Suprapubic skin (tissue), 3 donors: ENCODE measurements around the gene ZMYND11.

Experiments
- EP300 ChIP-seq: sonication (generic); formaldehyde crosslinking; IDR thresholded peaks from one replicate; pipeline ENCODE4 v1.6.1; 2017; ENCODE audit warnings: antibody characterized with exemption
- POLR2A ChIP-seq, 2 donors: fragments of 450-650 bp; IDR thresholded peaks; one replicate each; pipeline ENCODE4 v1.6.1; 2017; ENCODE audit warnings: antibody characterized with exemption in 2 of 2, mild to moderate bottlenecking in 2 of 2, moderate library complexity in 2 of 2
- TF ChIP-seq, protein P1 (sequence below), 2 donors: fragments of 200-600 bp in 1 of 2; fragments of 450-650 bp in 1 of 2; sonication (generic) in 1 of 2; IDR thresholded peaks; one replicate each; pipeline ENCODE4 v1.5.1; 2016 to 2019; ENCODE audit warnings: antibody characterized with exemption in 2 of 2, mild to moderate bottlenecking in 1 of 2, moderate library complexity in 1 of 2

DNA sequence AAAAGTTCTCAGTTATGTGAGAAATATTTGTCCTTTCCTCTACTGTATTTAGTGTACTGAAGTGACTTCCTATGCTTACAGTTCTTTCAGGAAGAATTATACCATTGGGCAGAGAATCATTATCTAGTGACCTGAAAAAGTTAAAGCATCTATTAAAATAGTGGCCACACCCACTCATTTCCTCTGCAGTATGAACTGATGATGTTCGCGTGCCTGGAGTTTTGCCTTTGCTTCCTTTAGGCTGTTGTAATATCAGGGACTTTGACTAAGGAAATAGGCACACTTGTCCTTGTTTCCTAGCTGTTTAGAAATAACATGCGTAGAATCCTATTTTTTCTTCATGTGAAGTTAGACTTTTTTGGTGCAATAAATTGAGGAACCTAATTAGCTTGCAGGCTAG, 100.7 kb downstream of the ZMYND11 start:
- TF ChIP-seq, protein P1, sequence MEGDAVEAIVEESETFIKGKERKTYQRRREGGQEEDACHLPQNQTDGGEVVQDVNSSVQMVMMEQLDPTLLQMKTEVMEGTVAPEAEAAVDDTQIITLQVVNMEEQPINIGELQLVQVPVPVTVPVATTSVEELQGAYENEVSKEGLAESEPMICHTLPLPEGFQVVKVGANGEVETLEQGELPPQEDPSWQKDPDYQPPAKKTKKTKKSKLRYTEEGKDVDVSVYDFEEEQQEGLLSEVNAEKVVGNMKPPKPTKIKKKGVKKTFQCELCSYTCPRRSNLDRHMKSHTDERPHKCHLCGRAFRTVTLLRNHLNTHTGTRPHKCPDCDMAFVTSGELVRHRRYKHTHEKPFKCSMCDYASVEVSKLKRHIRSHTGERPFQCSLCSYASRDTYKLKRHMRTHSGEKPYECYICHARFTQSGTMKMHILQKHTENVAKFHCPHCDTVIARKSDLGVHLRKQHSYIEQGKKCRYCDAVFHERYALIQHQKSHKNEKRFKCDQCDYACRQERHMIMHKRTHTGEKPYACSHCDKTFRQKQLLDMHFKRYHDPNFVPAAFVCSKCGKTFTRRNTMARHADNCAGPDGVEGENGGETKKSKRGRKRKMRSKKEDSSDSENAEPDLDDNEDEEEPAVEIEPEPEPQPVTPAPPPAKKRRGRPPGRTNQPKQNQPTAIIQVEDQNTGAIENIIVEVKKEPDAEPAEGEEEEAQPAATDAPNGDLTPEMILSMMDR (IDR thresholded peaks at IDR 0.05), result no peak
- TF ChIP-seq POLR2A (IDR thresholded peaks at IDR 0.05), result no peak
- no peak for TF ChIP-seq EP300
